ENCODE measurements around the gene NUDT22.
"Not testable (repeated sequence)": the region's sequence is repeated elsewhere in the genome, so short reads cannot be mapped to it uniquely, and the experiment has no call there.

NUDT22 gene

DNA sequence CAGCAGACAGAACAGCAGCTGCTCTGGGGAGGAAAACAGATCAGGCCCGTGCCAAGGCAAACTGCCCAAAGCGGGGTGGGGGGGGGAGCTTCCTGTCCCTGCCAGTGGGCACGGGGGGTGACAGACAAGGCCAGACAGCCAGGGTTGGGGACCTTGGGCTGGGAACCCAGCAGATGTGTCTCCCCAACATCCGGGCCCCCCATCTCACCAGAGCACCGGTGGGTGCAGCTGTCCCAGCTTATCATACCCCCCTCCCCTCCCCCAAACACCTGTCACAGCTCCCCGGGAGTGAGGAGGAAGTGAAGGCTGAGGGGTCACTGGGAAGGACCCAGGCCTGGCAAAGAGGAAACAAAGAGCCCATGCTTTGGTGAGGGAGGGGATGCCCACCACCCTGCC is 19.3 kb downstream of the NUDT22 start:
- no peak for DNase-seq

DNA sequence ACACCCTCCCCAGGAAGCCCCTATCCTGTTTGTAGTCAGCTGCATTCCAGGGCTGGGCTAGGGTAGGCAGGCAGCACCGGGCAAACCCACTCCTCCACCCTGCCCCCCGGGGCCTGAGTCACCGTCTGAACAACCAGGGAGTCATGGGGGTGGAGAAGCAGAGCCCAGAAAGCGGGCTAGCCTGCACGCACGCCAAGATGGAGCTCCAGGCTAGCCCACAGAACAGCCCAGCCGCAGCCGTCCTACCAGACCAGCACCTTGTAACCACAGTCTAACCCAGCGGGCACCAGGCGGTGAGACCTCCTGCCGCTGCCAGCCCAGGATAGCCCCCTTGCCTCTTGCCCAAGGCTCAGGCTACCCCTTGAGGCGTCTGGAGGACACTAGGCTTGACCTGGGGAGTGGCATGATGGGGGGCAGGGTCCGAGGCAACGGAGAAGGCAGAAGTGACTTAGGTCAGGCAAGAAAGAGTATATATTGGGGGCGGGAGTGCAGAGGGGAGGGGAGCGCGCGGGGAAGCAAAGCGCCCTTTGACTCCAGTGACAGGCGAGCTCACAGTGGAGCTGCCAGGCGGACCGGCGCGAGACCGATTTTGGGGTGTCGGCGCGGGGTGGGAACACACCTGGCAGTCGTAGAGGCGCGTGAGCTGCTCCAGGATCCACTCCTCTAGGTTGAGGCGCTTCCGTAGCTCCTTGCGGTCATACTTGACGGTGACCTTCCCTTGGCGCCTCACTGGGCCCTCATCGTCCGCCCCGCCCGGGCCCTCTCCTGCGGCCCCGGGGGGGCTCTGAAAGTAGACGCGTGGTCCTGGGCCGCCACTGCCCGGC is 19.9 kb downstream of the NUDT22 start:
- no peak for DNase-seq

DNA sequence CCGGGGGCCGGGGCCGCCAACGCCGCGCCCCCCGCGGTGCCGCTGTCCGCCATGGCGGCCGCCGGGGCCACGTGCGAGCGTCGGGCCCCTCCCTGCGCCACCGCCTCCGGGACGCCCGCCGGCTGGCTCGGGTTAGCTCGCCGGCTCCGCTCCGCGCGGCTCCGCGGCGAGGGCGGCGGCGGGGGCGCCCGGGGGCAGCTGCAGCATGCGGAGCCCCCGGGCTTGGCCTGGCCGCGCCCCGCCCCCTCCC is 20.5 kb downstream of the NUDT22 start:
- DNase-seq: not testable (repeated sequence)

DNA sequence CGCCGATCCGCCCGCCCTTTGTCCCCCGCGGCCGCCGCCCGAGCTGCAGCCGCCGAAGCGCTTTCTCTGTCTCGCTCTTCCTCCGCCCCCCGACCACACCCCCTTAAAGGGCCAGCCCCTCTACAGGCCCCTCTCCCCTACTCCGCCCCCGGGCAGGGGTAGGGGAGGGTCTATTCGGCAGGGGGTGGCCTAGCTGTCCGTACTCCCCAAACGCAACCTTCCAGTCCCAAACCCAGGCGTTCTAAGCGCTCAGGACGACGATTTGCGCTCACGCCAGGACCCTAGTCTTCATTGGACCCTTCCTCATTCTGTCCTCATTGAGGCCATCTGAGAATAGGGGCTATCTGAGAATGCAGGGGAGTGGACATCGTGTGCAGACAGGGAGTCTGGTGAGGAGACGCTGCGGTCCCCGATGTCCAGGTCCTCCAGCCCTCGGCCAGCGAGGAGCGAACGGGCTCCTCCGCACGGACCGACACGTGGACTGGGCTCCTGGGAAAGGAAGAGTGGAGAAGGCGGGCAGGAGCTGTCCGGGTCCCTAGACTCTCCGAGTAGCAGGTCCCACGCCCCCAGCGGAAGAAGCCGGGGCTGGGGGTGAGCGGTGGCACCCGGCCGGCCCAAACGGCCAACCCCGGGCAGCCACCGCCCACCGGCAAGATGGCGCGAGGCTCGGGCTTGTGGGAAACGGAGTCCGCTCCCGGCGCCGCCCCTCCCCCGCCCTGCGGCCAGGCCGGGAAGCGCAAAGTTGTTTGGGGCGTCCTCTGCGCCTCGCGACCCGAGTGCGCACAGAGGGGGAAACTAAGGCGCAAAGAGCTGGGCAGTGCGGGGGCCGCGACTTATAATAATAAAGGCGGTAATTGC is 21.0 kb downstream of the NUDT22 start, which contains the start of gene PPP1R14B:
Gene PPP1R14B, minus strand, starts transcription at position 73 of the 858 bp plus-strand sequence. CDS start 270 bp downstream, outside the sequence.
- DNase-seq: peak; percentile 69

DNA sequence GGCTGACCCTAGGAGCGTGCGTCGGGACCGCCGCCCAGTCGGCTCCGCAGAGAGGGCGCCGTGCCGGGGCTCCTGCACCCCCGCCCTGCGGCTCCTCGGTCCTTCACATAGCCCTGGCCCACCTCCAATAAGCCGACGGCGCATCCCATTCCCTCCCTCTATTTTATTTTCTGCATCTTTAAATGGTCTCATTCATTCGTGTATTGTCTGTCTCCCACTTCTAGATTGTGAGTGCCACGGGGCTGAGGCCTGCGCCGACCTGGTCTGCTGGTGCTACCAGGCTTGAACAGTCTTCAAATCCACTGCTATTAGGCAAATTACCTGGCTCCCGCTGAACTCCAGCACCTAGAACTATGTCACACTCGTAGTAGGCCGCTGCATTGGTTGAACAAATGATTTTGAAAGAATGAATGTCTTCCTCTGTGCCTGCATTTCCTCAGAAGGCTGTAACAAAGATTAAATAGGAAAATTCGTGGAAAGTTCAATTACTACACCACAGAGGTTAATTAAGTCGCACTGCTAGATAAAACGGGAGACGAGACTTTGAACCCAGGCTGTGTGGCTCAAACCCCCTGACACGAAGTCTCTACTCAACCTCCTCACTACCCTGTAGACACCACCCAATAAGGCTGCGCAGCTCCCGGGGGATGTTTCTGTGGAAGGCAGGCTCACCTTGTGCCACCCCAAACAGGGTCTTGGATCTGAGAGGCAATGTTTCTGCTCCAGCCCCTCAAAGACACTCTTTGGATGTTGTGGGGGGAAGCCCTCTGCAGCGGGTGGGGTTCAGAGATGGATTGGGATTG is 21.9 kb downstream of the NUDT22 start:
- DNase-seq: no peak

DNA sequence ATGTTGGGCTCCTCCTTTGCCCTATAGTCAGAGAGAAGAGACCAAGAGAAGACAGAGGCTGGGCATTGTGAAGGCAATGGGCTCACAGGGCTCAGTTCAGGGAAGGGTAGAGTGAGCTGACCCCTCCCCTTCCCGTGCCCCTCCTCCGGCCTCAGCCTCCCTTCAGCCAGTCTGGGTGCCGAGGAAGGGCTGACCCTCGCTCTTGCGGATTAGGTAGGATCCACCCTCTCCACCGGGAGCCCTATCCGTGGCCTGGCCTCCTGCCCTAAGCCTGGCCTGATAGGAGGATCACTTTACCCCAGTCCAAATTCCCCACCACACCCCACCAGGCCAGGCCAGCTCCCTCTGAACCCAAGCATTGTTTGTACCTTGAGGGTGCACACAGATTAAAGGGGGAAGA is 22.5 kb downstream of the NUDT22 start:
- DNase-seq: no peak

DNA sequence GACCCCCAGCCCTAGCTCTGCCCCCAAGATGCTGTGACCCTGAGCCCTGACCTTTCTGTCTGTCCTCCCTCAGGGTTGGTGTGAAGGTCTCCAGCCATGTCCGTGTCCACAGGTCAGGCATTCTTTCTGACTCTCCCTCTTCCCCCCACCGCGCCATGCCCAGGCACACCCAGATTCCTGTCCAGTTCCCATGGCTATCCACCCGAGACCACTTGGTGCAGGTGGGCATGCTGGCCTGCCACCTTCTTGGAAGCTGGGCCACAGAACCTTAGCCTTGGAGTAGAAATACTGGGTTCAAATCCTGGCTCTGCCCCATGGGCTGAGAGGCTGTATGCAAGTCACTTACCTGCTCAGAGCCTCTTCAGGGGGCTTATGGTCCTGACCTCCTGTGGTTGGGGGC is 23.0 kb downstream of the NUDT22 start:
- DNase-seq: no peak

DNA sequence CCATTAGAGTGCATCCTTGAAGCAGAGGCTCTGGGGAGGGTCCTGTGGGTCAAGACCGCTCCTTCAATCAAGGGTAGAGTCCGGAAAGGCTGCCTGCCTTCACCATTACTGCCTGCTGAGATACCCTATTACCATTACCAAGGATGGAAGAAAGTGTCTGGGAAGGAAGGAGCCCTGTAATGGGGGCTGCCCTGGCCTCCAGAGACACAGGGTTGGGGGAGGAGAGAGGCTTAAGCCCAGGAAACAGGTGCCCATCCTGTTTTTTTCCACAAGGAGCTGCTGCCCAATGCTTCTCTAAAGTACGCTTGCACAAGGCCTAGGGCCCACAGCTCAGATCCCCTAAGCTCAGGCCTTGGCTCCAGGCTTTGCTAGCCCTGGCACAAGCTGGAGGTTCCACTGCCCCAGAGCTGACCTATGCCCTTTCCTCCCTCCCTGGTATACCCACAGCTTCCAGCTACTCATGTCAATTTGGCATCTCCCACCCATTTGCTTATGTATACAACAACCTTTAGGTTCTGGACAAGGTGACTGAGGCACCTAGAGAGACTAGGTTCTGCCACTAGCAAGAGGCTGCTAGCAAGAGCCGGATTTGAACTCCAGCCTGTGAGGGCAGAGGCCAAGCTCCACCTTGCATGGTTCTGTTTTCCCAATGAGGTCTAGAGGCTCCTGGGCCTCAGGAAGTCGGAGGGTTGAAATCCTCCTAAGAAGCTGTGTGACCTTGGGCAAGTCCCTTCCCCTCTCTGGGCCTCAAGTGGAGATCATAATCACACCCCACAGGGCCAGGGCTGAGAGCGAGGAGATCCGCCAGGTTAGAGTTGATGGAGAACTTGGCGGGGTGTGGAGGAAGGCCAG is 23.7 kb downstream of the NUDT22 start:
- no peak for DNase-seq

DNA sequence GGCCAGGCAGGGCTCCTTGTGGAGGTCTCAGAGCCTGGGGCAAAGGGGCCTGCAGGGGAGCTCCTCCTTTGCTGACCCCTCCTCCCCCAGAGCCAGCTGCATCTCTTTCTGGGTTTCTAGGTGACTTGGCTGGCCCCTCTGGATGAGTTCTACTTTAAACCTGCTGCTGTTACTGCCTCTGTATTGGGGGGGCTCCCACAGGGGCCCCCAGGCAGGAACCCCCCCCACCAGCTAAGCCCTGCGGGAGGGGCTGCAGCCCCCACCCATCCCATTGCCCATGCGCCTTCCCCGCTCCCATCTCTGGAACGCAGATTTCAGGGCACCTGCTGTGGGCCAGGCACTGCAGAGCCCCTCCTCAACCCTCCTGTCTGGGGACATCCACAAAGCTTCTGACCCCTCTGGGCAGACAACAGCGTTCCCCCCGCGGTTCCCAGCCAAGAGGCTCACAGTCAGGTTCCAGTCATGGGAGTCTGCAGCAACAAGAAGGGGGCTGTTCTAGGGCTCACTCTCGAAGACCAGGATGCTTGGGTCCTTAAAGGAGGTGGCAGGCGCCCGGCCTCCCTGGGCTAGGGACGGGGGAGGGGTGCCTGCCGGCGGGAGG is 24.4 kb downstream of the NUDT22 start:
- DNase-seq: no peak

DNA sequence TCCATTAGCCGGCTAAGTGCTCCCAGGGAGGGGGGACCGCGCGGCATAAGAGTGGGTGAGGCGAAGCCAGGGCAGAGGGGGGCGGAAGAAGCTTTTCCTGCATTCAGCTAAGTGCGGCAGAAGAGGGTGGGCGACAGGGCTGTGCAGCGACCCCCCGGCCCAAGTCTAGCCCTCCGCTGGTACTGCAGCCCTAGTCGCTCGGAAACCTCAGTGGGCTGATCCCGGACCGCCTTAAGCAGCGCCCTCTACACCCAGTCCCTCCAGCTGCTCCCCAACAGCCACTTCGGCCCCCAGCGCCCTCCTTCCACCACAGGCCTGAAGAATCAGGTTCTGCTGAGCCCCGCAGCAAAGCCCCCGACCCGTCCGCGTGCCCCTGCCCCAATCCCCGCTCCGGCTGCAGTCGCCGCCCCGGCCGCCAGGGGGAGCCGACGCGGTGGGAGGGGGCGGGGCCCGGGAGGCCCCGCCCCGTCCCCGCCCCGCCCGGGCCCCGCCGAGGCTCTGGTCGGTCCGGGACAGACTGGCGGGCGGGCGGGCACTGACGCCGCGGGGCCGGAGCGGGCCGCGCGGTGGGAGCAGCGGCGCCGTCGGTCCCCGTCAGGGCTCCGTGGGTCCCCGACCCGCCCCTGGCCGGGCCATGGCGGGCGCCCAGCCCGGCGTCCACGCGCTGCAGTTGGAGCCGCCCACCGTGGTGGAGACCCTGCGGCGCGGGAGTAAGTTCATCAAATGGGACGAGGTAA is 25.1 kb downstream of the NUDT22 start, which contains the start of gene PLCB3:
Gene PLCB3, plus strand, starts transcription at position 515 of the 737 bp plus-strand sequence. Its CDS starts 120 bp downstream, at position 635.
- no peak for DNase-seq

DNA sequence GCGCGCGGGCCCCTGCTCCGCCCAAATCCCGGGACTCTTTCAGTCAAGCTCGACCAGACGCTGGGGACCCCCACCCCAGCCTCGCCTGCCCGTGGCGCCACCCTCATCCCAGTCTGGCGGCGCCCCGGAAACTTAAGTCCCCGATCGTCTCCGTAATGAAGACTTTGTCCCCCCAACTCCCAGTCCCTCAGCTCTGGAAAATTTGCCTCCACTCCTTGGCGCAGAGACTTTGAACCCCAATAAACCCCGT is 25.6 kb downstream of the NUDT22 start:
- no peak for DNase-seq

DNA sequence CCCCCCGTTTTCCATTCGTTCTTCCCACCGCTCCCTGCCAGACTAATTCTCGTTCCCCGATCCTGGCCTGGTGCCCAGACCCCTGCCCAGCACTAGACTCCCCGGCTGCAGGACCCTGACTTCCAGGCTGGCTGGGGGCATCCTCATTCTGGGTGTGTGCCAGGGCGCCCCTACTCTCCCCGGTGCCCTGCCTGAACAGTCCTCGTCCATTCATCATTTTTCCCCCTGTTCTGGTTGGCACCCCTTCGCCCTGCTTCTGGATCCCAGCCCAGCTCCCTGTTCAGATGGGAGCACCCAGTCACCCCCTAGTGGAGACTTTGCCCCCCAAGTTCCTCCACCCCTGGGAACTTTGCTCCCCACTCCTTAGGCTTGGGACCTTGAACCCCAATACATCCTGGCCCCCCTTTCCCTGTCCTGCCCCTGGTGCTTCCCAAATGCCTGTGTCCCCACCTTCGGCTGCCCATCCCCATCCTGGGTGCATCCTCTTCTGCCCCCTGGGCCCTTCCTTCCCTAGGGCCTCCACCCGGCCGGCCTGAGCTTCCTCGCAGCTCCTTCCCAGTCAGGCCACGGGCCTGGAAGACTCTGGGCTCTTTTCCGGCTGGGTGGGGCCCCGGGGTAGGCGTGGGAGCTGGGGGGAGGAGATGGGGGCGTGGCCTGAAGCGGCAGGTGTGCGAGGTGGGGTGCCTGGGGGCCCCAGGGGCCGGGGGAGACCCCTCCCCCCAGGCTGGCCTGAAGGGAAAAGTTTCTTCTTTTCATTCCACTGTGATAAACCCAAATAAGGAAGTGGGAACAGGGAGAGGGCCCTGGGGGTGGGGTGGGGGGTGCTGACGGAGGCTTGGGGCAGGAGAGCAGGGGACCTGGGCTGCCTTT is 26.2 kb downstream of the NUDT22 start:
- no peak for DNase-seq

DNA sequence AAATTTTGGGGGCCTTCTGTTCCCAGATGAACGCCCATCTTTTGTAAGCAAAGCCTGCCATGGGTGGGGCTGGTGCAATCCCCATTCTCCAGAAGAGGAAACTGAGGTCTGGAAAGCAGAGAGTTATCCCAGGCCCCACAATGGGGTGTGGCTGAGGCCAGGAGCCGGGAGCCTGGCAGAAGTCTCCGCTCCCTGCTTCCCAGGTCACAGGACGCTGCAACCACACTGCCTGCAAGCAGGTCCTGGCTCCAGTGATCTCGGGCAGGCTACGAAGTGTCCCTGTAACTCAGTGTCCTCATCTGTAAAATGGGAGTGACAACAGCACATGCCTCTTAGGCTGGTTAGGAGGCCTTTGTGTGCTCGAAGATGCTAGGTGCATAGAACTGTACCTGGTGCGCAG is 27.0 kb downstream of the NUDT22 start:
- DNase-seq: no peak

DNA sequence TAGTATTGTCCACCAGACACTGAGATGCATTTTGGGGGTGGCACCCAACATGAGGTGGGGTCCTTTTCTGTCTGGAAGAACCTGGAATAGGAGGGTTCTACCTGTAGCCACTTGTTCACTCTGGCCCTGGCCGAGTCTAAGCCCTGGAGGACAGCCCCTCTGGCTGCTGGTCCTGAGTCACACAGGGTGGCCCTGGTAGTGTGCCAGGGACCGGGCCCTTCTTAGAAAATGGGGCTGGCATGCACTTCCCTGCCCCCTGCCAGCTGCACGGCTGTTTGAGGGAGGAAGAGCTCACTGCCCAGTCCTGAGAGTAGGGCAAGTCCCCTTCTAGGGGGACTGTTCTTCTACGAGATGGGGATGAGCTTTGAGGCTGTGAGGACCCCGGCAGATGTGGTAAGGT is 27.4 kb downstream of the NUDT22 start:
- DNase-seq: no peak

DNA sequence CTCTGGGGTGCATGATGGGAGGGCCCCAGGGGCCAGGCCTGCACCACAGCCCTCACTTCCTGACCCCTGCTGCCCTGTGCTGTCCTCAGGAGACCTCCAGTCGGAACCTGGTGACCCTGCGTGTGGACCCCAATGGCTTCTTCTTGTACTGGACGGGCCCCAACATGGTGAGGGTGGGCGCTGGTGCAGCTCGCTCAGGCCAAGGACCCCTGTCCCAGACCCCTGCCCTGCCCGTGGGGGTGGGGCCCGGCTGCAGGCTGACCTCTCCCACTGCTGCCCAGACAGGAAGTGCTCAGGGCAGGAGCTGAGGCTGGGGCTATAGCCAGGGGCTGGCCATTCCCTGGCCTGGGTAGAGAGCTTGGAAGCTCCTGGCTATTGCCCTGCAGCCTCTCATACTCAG is 28.3 kb downstream of the NUDT22 start:
- DNase-seq: no peak

DNA sequence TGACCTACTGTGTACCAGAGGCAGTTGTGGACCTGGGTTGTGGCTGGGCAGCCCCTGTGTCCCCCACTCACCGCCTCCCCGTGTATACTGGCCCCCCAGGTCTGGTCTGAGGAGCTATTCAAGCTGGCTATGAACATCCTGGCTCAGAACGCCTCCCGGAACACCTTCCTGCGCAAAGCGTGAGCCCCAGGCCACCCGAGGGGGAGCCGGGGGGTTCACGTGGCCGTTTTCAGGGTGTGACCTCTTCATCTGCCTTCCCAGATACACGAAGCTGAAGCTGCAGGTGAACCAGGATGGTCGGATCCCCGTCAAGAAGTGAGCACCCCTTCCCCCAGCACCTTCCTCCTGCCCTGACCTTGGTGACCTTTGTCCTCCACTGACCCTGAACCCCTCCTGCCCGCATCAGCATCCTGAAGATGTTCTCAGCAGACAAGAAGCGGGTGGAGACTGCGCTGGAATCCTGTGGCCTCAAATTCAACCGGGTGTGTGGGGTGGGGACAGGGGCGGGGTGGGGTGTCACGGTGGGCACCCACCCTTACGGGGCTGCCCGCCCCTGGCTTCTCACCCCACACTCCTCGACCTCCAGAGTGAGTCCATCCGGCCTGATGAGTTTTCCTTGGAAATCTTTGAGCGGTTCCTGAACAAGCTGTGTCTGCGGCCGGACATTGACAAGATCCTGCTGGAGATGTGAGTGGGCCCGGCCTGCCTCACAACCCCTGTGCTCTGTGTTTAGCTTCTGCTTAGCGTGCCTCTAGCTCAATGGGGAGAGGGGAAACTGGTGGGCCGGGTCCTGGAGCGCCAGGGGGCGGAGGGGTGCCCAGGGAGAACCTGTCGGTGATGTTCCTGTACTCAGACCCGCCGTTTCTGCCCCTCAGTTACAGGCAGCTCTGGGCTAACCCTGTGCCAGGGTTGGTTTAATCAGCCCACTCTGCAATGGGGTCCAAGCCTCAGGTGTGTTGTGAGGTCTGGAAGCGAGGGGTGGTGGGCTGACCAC is 29.4 kb downstream of the NUDT22 start:
- DNase-seq: no peak

DNA sequence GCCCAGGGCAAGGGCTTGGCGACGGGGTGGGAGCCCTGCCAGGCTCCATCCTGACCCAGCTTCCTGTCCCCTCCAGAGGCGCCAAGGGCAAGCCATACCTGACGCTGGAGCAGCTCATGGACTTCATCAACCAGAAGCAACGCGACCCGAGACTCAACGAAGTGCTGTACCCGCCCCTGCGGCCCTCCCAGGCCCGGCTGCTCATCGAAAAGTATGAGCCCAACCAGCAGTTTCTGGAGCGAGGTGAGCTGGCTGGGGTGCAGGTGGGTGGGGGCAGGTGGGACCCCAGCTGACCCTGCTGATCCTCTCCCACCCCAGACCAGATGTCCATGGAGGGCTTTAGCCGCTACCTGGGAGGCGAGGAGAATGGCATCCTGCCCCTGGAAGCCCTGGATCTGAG is 30.2 kb downstream of the NUDT22 start:
- no peak for DNase-seq

DNA sequence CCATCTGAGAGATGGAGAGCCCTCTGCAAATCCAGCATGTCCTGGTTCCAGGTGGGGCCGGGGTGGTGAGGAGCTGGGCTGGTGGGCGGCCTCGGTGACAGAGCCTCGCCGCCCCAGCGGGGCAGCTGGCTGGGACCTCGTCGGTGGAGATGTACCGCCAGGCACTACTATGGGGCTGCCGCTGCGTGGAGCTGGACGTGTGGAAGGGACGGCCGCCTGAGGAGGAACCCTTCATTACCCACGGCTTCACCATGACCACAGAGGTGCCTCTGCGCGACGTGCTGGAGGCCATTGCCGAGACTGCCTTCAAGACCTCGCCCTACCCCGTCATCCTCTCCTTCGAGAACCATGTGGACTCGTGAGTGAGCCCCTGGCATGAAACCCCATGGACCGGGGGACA is 32.3 kb downstream of the NUDT22 start:
- no peak for DNase-seq

DNA sequence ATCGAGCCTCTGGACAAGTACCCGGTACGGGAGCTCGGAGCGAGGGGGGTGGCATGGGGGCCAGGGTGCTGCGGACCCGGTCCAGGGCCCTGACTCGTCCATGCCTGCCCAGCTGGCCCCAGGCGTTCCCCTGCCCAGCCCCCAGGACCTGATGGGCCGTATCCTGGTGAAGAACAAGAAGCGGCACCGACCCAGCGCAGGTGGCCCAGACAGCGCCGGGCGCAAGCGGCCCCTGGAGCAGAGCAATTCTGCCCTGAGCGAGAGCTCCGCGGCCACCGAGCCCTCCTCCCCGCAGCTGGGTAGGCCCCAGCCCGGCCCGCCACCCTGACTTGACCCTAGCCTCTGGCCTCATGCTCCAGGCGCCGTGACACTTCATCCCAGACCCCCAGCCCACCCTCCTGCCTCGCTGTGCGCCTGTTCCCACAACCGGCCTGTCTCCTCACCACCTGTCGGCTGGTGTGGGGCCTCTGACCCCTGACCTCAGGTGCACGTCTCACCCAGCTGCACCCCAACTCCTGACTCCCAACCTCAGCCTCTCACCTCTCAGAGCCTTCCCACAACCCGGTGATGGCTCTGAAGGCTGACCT is 33.0 kb downstream of the NUDT22 start:
- no peak for DNase-seq

Measured in GDM1 (cell line).